SHP77 (cell line): Measurements from ENCODE around the gene EPM2A.
"Not testable (repeated sequence)": the region's sequence is repeated elsewhere in the genome, so short reads cannot be mapped to it uniquely, and the experiment has no call there.

Experiments
- DNase-seq, 2 experiments: peaks; one replicate each; lab custom pipeline; 2025; lab: John Stamatoyannopoulos, UW

EPM2A gene

GRCh38 chr6:145735356-145736165 lies at the start of gene EPM2A:
TSS of gene EPM2A (minus strand) at chr6:145735520. CDS start at chr6:145735498, 22 bp downstream.
- peak; percentile 71 to 74 for DNase-seq

DNA sequence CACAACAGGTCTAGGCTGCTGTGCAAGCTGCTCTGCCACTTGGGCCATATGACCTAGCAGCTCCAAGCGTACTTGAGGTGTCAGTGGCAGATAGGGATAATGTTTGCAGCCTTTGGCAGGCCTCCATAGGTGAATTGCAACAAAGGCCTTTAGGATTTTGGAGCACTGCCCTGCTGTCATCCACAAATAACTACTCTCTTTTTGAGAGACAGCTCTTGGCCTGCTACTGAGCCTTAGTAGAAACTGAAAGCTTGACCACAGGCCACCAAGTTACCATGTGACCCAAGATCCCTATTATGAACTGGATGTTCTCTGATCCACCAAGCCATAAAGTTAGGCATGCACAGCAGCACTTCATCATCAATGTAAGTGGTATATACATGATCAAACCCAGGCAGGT lies 49.4 kb upstream of the EPM2A start:
- no peak for DNase-seq

DNA sequence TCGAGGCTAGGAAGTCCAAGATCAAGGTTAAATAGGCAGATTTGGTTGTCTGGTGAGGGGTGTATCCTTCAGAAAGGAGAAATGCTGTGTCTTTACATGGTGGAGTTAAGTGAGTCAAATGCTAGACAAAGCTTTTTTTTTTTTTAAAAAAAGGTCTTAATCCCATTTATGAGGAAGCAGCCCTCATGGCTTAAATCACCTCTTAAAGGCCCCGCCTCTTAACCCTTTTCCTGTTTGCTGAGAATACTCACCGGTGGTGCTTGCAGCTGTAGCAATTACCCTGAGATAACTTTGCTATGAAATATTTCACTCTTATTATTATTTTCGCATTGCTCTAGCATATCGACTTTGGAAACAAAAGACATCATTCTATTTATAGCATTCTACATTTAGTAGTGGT lies 48.5 kb upstream of the EPM2A start:
- no peak for DNase-seq

- DNase-seq = no peak
These were observed 37.5 kb upstream of the EPM2A start for GRCh38 chr6:145772846-145773245.

DNA sequence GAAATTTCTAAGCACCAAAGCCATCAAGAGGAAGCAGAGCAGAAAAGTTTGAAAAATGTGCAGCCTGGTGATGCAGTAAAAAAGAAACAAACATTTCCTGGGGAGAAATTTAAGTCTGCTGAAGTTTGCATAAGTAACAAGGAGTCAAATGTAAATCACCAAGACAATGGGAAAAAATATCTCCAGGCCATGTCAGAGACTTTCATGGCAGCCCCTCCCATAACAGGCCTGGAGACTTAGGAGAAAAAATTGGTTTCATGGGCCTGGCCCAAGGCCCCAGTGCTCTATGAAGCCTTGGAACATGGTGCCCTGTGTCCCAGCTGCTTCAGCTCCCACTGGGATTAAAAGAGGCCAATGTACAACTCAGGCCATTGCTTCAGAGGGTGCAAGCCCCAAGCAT lies 30.1 kb upstream of the EPM2A start:
- DNase-seq = no peak

DNA sequence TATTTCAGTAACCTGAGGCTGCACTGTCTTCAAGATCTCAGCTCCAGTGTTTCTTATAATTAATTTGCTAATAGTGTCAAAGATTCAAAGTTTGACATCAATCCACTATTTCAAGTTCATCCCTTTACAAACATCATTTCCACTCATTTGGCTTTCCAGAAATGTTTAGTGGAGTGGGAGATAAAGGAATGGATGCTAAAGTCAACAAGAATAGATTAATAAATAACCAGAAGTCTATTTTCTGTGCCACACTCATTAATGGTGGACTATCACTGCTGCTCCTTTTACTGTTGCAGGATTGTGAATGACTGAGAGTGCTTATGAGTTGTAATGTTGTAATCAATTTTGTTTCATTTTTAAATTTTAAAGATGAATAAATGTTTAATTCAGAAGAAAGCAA lies 28.4 kb upstream of the EPM2A start:
- DNase-seq = no peak

GRCh38 chr6:145761584-145761983 lies 26.3 kb upstream of the EPM2A start:
- no peak for DNase-seq

GRCh38 chr6:145758113-145758512 lies 22.8 kb upstream of the EPM2A start:
- no peak for DNase-seq

DNA sequence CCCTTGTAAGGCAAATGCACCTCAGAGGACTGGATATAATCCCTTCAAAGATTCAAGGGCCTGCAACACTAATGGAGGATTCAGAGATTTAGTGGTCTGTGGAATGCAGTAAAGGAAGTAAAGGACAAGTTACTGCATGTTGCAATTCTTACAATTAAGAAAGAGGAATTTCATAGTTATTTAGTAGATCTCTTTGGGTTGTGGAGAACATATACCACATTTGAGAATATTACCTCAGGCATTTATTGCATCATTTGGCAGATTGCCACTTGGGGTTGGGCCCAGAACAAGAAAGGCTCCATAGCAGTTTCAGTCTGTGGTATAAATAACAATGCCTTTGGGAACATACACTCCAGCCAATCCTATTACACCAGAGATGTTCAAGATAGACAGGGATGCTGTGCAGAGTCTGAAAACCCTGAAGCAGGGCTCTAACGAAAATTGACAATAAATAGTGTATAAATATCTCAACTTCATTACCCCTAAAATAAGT lies 20.9 kb upstream of the EPM2A start:
- no peak for DNase-seq

- DNase-seq = no peak
These were observed 20.4 kb upstream of the EPM2A start for GRCh38 chr6:145755682-145756081.

DNA sequence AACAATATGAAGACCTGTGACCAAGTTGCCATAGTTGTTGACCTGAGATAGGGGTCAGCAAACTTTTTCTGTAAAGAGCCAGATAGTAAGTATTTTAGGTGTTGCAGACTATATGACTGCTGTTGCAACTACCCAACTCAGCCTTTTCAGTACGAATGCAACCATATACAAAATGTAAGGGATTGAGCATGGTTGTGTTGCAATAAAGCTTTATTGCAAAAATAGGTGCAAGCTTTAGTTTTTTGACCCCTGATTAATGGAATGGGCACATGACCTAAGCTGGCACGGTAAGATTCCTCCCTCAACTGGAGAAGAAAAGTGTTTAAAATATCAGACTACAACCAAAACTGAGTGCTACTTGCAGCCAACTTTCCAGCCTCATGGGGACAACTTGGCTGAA lies 17.3 kb upstream of the EPM2A start:
- no peak for DNase-seq

DNA sequence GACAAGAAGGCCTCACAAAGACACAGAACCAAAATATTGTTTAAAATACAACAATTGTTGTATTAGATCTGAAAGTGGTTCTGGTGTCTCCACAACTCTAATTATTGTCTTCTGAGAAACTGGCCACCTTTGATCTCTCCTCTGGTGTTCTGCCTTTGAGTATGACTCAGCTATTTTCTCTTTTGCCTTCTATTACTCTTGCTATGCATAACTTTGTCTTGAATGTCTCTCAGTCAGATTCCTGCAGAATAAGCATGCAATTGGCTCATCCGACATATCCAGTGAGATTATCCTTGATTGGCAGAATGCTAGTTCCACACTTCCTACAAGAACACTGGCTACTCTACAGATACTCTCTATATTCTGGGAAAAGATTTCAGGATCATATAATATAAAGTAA lies 14.3 kb upstream of the EPM2A start:
- no peak for DNase-seq

- no peak for DNase-seq
These were observed 10.5 kb upstream of the EPM2A start for GRCh38 chr6:145745861-145746260.

GRCh38 chr6:145744619-145745018 lies 9.3 kb upstream of the EPM2A start:
- DNase-seq = no peak

DNA sequence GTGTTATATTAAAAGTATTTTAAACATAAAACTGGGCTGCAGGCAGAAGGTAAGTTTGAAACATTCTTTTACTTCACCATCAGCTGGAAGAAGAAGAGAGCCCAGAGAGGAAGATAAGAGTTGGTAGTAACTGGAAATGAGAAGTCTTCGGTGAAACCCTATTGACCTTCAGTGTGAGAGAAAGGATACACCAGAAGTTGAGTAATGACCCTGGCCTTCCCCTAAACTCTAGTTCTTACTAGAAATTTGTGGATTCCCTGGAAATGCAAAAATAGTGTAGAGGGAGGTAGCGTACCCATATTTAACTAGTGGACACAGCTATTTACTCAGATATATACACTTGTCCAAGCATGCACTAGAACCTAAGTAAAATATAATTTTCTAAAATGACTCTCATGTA lies 8.0 kb upstream of the EPM2A start:
- DNase-seq = no peak

DNA sequence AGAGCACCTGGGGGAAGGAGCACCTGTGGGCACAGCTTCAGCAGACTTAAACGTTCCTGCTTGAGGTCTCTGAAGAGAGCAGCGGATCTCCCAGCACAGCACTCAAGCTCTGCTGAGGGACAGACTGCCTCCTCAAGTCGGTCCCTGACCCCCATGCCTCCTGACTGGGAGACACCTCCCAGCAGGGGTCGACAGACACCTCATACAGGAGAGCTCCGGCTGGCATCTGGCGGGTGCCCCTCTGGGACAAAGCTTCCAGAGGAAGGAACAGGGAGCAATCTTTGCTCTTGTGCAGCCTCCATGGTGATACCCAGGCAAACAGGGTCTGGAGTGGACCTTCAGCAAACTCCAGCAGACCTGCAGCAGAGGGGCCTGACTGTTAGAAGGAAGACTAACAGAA lies 7.2 kb upstream of the EPM2A start:
- DNase-seq = not testable (repeated sequence)

DNA sequence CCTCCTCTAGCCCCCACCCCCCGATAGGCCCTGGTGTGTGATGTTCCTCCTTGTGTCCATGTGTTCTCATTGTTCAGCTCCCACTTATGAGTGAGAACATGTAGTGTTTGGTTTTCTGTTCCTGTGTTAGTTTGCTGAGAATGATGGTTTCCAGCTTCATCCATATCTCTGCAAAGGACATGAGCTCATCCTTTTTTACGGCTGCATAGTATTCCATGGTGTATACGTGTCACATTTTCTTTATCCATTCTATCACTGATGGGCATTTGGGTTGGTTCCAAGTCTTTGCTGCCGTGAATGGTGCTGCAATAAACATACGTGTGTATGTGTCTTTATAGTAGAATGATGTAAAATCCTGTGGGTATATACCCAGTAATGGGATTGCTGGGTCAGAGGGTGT lies 4.4 kb upstream of the EPM2A start:
- DNase-seq = not testable (repeated sequence)

DNA sequence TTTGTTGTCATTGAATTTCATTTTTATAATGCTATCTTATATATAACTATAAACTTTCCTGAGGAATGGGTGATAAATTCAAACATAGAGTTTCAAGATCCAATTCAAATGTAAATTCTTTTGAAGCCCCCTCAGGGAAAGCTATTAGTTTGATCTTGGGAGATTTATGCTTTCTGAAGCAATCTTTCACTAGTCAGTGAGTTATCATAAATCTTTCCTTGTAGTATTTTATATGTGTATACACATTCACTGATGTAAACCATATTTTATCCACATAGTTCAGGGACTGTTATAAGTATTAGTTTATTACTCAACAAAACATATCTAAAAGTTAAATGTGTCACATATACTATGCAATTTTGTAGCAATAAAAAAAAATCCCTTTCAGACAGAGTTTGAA lies 2.9 kb upstream of the EPM2A start:
- no peak for DNase-seq

- no peak for DNase-seq
These were observed 1.4 kb upstream of the EPM2A start for GRCh38 chr6:145736661-145737144.

DNA sequence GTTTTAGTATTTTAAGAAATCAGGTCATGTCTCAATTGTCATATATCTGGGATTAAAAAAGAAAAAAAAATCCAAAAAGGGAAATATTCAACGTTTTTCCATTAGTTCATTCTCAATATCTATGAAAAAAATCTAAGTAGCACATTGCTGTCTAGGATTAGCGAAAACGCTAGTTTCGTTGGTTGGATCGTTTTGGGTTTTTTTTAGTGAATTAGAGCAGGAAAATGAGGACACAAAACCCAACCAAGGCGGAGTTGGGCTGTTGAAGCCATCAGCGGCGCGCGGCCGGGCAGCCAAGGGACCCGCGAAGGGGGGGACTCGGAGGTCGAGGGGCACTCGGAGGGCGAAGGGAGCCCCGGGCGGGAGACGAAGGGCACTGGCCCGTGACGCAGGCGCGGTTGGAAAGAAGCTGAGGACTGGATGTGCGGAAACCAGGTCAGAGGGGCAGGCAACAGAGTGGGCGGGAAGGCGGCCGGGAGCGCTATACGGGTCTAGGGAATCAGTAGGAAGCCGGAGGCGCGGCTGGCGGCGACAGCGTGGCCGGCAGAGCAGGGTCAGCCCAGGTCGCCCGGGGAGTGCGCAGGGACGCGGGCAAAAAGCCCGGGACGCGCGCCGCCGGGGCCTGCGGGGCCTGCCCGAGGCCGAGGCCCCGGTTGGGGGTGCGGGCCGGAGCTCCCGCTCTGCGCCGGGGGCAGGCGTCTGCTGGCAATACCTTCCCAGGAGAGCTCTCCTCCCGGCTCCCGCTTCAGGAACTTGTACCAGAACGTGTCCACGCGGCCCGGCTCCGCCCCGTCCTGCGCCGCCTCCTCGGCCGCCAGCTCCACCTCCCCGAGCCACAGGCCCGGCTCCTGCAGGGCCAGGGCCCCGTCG lies 599 bp downstream of the EPM2A start:
- DNase-seq = peak; percentile 78 to 91

GRCh38 chr6:145733810-145734209 lies 1.5 kb downstream of the EPM2A start:
- no peak for DNase-seq

DNA sequence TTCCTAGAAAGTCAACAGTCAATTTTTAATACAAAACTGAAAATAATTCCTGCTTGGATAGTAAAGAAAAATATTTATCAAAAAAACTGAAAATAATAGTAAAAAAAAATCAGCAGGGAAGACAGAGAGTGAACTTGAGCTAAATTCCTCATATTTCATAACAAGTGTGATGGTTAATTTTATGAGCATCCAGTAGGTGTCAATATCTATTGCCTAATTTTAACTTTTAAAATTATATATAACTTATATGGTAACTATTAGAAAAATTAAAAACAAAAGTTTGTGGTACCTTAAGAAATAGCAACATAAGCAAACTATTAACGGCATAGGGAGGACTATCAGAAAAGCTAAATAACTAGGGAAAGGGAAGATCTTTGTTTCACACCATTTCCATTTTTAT lies 2.1 kb downstream of the EPM2A start:
- DNase-seq = no peak

DNA sequence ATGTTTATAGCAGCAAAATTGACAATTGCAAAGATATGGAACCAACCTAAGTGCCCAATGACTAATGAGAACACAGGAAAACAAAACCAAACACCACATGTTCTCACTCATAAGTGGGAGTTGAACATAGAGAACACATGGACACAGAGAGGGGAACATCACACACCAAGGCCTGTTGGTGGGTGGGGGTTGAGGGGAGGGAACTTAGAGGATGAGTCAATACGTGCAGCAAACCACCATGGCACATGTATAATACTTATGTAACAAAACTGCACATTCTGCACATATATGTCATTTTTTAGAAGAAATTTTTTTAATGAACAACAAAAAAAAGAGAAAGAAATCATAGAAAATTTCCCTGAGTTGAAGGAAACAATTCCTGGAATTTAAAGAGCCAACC lies 3.9 kb downstream of the EPM2A start:
- no peak for DNase-seq
